Esophagus squamous epithelium (tissue), 4 donors: Measurements from ENCODE around the gene SLC25A47.

Source experiments
- POLR2A ChIP-seq, 4 donors: fragments of 450-650 bp; IDR thresholded peaks; one replicate each; pipeline ENCODE4 v1.6.1; 2017; ENCODE audit warnings: antibody characterized with exemption in 4 of 4, mild to moderate bottlenecking in 4 of 4, moderate library complexity in 3 of 4
- TF ChIP-seq, protein P1 (sequence below), 6 experiments: fragments of 450-650 bp in 4 of 6; fragments of 200-600 bp in 2 of 6; sonication (generic) in 2 of 6; IDR thresholded peaks; one replicate each; pipeline ENCODE4 v1.5.1; 2016 to 2019; ENCODE audit warnings: antibody characterized with exemption in 6 of 6, mild to moderate bottlenecking in 4 of 6, moderate library complexity in 4 of 6

- TF ChIP-seq, protein P1, sequence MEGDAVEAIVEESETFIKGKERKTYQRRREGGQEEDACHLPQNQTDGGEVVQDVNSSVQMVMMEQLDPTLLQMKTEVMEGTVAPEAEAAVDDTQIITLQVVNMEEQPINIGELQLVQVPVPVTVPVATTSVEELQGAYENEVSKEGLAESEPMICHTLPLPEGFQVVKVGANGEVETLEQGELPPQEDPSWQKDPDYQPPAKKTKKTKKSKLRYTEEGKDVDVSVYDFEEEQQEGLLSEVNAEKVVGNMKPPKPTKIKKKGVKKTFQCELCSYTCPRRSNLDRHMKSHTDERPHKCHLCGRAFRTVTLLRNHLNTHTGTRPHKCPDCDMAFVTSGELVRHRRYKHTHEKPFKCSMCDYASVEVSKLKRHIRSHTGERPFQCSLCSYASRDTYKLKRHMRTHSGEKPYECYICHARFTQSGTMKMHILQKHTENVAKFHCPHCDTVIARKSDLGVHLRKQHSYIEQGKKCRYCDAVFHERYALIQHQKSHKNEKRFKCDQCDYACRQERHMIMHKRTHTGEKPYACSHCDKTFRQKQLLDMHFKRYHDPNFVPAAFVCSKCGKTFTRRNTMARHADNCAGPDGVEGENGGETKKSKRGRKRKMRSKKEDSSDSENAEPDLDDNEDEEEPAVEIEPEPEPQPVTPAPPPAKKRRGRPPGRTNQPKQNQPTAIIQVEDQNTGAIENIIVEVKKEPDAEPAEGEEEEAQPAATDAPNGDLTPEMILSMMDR (IDR thresholded peaks at IDR 0.05), result no peak
- TF ChIP-seq POLR2A (IDR thresholded peaks at IDR 0.05), result no peak
These were observed 33.1 kb upstream of the SLC25A47 start for GRCh38 chr14:100289916-100290606.
